Subcutaneous abdominal adipose tissue (tissue), 5 donors: Measurements from ENCODE around the gene PTGR1.
A peak's percentile ranks its signal among the peaks of the same experiment; 100 is the strongest.
"Not testable (repeated sequence)": the region's sequence is repeated elsewhere in the genome, so short reads cannot be mapped to it uniquely, and the experiment has no call there.

Experiments used
- H3K27ac ChIP-seq: one replicate; pipeline ENCODE4 v1.7.0; 2013; ENCODE audit warnings: low read depth, mild to moderate bottlenecking, inconsistent platforms, low read length, moderate library complexity
- H3K27me3 ChIP-seq, 5 donors: one replicate each; pipeline ENCODE4 v1.7.0; 2013; ENCODE audit warnings: low read length in 5 of 5, inconsistent platforms in 1 of 5; ENCODE audit not compliant: control insufficient read depth in 5 of 5, insufficient read depth in 4 of 5
- H3K36me3 ChIP-seq, 5 donors: one replicate each; pipeline ENCODE4 v1.7.0; 2013; ENCODE audit warnings: low read length in 5 of 5; ENCODE audit not compliant: control insufficient read depth in 5 of 5, insufficient read depth in 5 of 5
- H3K4me1 ChIP-seq, 5 donors: one replicate each; pipeline ENCODE4 v1.7.0; 2013; ENCODE audit warnings: low read length in 5 of 5, mild to moderate bottlenecking in 3 of 5, moderate library complexity in 1 of 5; ENCODE audit not compliant: control insufficient read depth in 5 of 5, insufficient read depth in 5 of 5
- H3K4me3 ChIP-seq, 5 donors: one replicate each; pipeline ENCODE4 v1.7.0; 2013; ENCODE audit warnings: low read length in 5 of 5, low read depth in 1 of 5
- H3K9ac ChIP-seq, 5 donors: one replicate each; pipeline ENCODE4 v1.7.0; 2013; ENCODE audit warnings: low read length in 5 of 5, mild to moderate bottlenecking in 4 of 5, moderate library complexity in 3 of 5
- H3K9me3 ChIP-seq, 5 donors: one replicate each; pipeline ENCODE4 v1.7.0; 2013; ENCODE audit warnings: low read length in 5 of 5; ENCODE audit not compliant: control insufficient read depth in 5 of 5
- donor health status: healthy.
- donor health status: healthy.
- donor health status: healthy.
- donor health status: healthy.
- donor health status: healthy.

The PTGR1 gene

DNA sequence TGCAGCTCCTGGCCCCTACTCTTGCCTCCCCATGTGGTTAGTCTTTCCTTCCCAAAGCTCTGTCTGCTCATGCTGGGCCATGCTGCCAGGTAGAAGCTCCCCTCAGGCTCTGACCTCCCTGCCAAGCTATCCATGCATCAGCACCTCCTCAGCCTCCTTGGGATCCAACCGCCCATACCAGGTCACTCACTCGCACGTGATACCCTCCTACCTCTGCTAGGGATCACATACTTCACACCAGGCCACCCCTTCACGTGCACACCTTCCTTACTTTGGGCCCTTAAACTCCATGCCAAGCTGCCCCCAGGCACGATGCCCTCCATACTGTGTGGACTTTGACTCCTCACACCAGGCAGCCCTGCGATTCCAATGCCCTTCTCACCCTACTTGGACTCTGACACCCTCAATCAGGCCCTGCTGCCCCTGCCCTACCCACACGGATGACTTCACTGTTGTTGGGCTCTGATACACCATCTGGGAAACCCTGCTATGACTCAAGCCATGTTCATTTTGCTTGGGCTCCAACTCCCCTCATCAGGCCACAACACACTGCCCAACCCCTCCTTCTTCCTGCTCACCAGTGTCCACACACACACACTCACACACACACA lies 40.3 kb downstream of the PTGR1 start:
- Histone ChIP-seq H3K27ac (no peak overlapping the region), H3K27me3 (no peaks in the 10 kb centered on the region), H3K4me1 (no peaks in the 10 kb centered on the region), H3K9ac (no peak overlapping the region), H3K36me3 (peaks cover 10 to 25% (median 18%) of the 10 kb centered on the region in 5 donors), H3K9me3 (peaks cover 0 to 26% (median 8%) of the 10 kb centered on the region in 5 donors), H3K4me3 (no peak overlapping the region)

DNA sequence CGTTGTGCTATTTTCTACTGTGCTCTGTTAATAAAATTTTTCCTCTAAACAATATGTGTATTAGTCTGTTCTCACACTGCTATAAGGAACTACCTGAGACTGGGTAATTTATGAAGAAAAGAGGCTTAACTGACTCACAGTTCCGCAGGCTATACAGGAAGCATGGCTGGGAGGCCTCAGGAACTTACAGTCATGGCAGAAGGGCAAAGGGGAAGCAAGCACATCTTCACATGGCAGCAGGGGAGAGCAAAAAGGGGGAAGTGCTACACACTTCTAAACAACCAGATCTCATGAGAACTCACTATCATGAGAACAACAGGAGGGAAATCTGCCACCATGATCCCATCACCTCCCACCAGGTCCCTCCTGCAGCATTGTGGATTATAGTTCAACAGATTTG lies 44.0 kb downstream of the PTGR1 start:
- H3K4me3 ChIP-seq, H3K9ac ChIP-seq, H3K4me1 ChIP-seq, H3K27me3 ChIP-seq, H3K27ac ChIP-seq, H3K36me3 ChIP-seq: not testable (repeated sequence)
- H3K9me3 ChIP-seq, result peaks cover 3 to 45% (median 30%) of the 10 kb centered on the region in 5 donors

DNA sequence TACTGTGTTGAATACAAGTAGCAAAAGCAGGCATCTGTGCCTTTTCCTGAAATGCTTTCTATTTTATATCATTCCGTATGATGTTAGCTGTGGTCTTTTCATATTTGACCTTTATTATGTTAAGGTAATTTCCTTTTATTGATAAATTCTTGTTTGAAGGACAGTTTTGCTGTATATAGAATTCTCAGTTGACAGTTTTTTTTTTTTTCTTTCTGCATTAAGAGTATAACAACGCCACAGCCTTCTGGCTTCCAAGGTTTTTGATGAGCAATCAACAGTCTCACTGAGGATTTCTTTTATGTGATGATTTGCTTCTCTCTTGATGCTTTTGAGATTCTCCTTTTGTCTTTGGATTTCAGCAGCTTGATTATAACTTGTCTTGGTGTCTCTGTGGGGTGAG lies 50.8 kb downstream of the PTGR1 start:
- peaks cover 54 to 83% (median 77%) of the 10 kb centered on the region in 5 donors for H3K9me3 ChIP-seq
- H3K9ac ChIP-seq, result no peak overlapping the region
- peak overlapping the region in 3 of 5 donors; percentile 17 to 55 (median 34) for H3K4me3 ChIP-seq
- no peak overlapping the region for H3K27ac ChIP-seq
- peaks cover 0 to 5% (median 3%) of the 10 kb centered on the region in 5 donors for H3K36me3 ChIP-seq
- no peaks in the 10 kb centered on the region for H3K4me1 ChIP-seq
- H3K27me3 ChIP-seq, result no peaks in the 10 kb centered on the region

DNA sequence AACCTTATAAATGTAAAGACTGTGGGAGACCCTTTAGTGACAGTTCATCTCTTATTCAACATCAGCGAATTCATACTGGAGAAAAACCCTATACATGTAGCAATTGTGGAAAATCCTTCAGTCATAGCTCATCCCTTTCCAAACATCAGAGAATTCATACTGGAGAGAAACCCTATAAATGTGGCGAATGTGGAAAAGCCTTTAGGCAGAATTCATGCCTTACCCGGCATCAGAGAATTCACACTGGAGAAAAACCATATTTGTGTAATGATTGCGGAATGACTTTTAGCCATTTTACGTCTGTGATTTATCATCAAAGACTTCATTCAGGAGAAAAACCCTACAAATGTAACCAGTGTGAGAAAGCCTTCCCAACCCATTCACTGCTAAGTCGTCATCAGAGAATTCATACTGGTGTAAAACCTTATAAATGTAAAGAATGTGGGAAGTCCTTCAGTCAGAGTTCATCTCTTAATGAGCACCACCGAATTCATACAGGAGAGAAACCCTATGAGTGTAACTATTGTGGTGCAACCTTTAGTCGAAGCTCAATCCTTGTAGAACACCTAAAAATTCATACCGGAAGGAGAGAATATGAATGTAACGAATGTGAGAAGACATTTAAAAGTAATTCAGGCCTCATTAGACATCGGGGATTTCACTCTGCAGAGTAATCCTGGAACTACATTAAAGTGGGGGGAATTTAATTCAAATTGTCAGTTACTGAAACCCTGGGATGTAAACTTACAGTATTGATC lies 56.8 kb downstream of the PTGR1 start:
- Histone ChIP-seq H3K4me1 (no peaks in the 10 kb centered on the region), H3K9ac (no peak overlapping the region), H3K9me3 (peaks cover 62 to 82% (median 77%) of the 10 kb centered on the region in 5 donors), H3K4me3 (peak overlapping the region; percentile 1 to 39 (median 19)), H3K27me3 (no peaks in the 10 kb centered on the region), H3K27ac (no peak overlapping the region), H3K36me3 (peaks cover 0 to 15% (median 5%) of the 10 kb centered on the region in 5 donors)

DNA sequence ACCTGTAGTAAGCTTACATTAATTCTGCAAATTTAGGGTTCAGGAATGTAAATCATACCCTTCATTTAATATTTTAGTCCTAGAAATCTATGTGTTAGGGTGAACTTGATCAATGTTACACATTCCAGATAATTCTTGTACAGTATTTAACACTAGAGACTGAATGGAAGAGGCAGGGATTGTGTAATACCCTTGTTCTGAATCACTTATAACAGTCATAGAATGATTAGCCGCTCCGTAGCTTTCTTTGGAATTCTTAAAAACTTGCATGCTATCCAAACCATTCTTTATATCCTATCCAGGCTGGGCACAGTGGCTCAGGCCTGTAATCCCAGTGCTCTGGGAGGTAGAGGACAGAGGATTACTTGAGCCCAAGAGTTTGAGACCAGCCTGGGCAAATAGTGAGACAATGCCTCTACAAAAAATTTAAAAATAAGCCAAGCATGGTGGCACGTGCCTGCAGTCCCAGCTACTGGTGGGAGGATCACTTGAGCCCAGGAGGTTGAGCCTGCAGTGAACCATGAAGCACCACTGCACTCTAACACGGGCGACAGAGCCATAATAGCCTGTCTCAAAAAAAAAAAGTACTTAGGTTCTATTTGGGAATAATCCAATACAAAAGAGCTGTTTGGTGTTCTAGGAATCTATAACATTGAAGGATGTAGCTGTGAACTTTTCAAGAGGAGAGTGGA lies 66.2 kb downstream of the PTGR1 start:
- H3K27me3 ChIP-seq, result no peaks in the 10 kb centered on the region
- H3K9me3 ChIP-seq, result peaks cover 0 to 27% (median 12%) of the 10 kb centered on the region in 5 donors
- H3K9ac ChIP-seq, result no peak overlapping the region
- H3K4me1 ChIP-seq, result no peaks in the 10 kb centered on the region
- no peak overlapping the region for H3K4me3 ChIP-seq
- H3K27ac ChIP-seq, result no peak overlapping the region
- H3K36me3 ChIP-seq, result peaks cover 4 to 16% (median 11%) of the 10 kb centered on the region in 5 donors

DNA sequence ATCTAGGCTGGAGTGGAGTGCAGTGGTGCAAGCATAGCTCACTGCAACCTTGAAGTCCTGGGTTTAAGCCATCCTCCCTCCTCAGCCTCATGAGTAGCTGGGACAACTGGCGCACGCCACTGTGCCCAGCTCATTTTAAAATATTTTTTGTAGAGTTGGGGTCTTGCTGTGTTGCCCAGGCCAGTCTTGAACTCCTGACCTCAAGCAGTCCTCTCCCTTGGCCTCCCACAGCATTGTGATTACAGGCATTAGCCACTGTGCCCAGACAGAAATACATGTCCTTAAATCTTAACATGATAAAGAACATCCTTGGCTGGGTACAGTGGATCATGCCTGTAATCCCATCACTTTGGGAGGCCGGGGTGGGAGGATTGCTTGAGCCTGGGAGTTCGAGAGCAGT lies 67.7 kb downstream of the PTGR1 start:
- Histone ChIP-seq H3K4me3 (no peak overlapping the region), H3K27ac (no peak overlapping the region), H3K4me1 (no peaks in the 10 kb centered on the region), H3K27me3 (no peaks in the 10 kb centered on the region), H3K36me3 (peaks cover 4 to 11% (median 8%) of the 10 kb centered on the region in 5 donors), H3K9me3 (peaks cover 0 to 17% (median under 1%) of the 10 kb centered on the region in 5 donors), H3K9ac (no peak overlapping the region)

DNA sequence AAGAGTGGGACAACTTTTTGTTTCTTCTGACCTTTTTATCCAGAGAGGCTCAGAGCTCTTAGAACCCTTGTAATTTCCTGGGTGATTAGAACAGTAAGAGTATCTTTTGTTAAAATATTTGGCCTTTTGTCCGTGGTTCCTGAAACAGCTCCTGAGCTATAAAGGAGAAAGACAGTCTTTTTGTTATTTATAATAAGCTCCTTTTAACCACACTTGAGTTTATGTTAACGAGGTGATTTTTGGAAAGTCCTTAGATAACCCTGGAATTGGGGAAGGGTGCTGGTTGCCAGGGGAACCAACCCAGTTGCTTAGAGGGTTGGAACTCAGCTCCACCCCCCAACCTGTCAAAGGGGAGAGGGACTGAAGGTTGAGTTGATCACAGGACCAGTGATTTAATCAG lies 69.7 kb downstream of the PTGR1 start:
- Histone ChIP-seq H3K4me1 (peaks cover 0 to 16% (median 15%) of the 10 kb centered on the region in 5 donors), H3K4me3 (no peak overlapping the region), H3K9ac (no peak overlapping the region), H3K9me3 (peaks cover 0 to 12% (median 0%) of the 10 kb centered on the region in 5 donors), H3K27me3 (peaks cover 0 to 5% (median 0%) of the 10 kb centered on the region in 5 donors), H3K36me3 (peaks cover 0 to 10% (median 3%) of the 10 kb centered on the region in 5 donors), H3K27ac (no peak overlapping the region)

DNA sequence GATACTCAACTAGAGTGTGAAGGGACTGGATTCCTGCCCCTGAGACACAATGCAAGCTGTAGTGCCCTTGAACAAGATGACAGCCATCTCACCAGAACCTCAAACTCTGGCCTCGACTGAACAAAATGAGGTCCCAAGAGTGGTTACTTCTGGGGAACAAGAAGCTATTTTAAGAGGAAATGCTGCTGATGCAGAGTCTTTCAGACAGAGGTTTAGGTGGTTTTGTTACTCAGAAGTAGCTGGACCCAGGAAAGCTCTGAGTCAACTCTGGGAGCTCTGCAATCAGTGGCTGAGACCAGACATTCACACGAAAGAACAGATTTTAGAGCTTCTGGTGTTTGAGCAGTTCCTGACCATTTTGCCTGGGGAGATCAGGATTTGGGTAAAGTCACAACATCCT lies 72.1 kb downstream of the PTGR1 start:
- Histone ChIP-seq H3K27ac (no peak overlapping the region), H3K36me3 (no peaks in the 10 kb centered on the region), H3K27me3 (peaks cover 0 to 5% (median 0%) of the 10 kb centered on the region in 5 donors), H3K4me1 (peaks cover 0 to 18% (median 17%) of the 10 kb centered on the region in 5 donors), H3K4me3 (no peak overlapping the region), H3K9ac (no peak overlapping the region), H3K9me3 (peaks cover 0 to 3% (median 0%) of the 10 kb centered on the region in 5 donors)

DNA sequence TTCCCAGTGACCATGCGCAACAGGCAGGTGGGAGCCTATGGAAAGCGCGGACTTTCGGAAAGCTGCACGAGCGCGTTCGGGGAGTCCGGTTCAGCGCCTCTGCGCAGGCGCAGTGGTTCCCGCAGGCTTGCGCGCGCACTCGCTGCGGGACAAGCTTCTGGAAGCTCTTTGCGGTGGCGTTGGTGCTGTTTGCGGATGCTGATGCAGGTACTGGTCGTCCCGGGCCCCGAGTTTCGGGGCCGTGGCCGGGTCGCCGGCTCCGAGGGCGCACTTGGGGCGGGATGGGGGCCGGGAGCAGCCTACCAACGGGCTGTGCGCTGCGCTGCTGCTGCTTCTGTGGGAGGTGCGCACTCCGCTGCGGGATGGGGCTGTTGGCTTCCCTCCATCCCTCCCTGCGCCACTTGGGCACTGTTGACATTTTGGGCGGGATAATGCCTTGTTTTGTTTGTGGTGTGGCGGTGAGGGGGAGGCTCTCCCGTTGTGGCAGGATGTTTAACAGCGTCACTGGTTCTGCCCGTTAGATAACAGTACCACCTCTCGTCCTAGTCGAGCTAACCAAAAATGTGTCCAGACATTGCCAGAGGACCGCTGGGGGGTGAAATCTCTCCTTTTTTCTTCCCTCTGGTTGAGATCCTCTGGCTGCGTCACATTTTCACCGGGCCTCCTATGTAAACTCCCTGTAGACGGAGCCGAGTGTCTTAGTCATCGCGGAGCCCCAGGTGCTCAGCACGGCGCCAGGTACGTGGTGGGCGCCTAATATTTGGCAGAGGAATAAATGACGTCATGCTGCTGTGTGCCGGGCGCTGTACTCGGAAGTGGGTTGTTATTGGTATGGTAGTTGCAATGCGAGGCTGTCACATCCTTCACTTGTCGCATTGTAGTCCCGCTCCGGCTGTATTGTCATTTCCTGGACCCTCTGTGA lies 74.1 kb downstream of the PTGR1 start, which contains the start of gene ZNF483:
TSS of gene ZNF483 (plus strand) at position 124 of the 922 bp plus-strand sequence. CDS start 2,217 bp downstream, outside the sequence.
- H3K9ac ChIP-seq, result peak within 1 kb of the TSS; percentile 38 to 72 (median 69)
- H3K27ac ChIP-seq, result no peak within 1 kb of the TSS
- H3K4me3 ChIP-seq, result peak within 1 kb of the TSS; percentile 90 to 99 (median 92)
- no peaks in the 10 kb centered on the region for H3K36me3 ChIP-seq
- H3K27me3 ChIP-seq, result peaks cover 0 to 5% (median 0%) of the 10 kb centered on the region in 5 donors
- no peaks in the 10 kb centered on the region for H3K9me3 ChIP-seq
- peaks cover 0 to 18% (median 17%) of the 10 kb centered on the region in 5 donors for H3K4me1 ChIP-seq
